ENCODE results near the gene DOC2B.
"Not testable (repeated sequence)": the region's sequence is repeated elsewhere in the genome, so short reads cannot be mapped to it uniquely, and the experiment has no call there.

The DOC2B gene

DNA sequence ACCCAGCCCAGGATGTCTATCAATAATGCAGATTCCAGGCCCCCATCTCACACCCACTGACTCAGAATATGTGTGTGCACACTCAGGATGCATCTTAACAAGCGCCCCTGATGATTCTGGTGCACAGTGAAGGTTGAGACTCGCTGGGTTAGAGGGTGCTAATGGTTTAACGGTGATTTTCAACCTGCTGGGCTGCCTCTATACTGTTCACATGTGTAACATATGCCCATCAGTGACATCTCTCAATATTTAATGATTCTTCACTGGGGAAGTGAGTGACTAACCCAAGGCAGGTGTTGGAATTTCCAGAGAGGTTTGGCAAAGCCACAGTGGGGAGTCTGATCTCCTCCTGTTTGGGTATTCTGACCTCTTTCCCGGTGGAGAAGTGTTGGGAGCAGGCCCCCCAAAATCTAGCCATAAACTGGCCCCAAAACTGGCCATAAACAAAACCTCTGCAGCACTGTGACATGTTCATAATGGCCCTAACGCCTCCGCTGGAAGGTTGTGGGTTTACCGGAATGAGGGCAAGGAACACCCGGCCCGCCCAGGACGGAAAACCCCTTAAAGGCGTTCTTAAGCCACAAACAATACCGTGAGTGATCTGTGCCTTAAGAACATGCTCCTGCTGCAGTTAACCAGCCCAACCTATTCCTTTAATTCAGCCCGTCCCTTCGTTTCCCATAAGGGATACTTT lies 4.1 kb upstream of the DOC2B start:
- DNase-seq = no peak

DNA sequence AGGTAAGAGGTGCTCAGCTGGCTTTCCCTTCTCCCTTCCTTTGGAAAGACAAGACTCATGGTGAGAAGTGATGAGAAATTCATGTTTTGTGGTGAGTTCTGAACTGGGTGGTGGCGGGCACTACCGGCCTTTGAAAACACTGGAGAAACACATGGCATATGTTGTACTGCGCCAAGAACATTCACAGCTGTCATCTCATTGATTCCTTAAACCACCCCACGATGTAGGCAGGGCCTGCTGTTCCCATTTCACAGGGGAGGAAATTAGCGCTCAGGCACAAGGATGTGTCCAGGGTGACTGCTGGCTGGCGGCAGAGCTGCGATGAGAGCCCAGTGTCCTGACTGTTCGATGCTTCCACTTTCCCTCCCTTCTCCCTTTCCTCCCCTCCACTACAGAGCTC lies 1.6 kb upstream of the DOC2B start:
- DNase-seq = no peak

DNA sequence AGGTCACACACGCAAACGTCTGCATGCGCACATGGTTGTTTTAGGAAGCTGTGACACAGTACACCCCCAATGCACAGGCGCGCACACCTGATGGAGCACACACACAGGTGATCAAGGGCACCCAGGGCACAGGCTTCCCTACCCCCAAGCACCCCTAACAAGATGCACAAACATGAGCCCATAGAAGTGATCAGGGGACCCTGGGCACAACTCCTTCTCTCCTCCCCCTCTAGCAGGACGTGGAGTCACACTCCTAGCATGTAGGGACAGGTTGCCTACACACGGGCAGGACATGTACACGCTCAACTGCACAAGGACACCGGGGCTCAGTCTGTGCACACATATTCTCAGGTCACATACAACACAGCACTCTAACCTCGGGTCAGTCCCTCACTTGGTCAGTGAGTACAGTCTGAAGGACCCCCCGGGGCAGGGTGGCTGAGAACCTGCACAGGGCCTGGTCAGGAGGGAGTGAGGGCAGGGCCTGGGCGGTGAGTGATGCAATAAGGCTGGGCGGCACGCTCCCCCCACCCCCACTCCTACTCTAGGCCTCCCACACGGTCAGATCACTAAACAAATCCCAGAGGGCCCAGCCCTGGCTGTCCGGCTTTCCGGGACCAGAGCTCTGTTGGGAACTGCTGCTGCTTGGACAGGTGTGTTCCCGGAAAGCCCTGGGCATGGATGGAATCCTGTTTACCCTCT lies 751 bp upstream of the DOC2B start:
- no peak for DNase-seq

DNA sequence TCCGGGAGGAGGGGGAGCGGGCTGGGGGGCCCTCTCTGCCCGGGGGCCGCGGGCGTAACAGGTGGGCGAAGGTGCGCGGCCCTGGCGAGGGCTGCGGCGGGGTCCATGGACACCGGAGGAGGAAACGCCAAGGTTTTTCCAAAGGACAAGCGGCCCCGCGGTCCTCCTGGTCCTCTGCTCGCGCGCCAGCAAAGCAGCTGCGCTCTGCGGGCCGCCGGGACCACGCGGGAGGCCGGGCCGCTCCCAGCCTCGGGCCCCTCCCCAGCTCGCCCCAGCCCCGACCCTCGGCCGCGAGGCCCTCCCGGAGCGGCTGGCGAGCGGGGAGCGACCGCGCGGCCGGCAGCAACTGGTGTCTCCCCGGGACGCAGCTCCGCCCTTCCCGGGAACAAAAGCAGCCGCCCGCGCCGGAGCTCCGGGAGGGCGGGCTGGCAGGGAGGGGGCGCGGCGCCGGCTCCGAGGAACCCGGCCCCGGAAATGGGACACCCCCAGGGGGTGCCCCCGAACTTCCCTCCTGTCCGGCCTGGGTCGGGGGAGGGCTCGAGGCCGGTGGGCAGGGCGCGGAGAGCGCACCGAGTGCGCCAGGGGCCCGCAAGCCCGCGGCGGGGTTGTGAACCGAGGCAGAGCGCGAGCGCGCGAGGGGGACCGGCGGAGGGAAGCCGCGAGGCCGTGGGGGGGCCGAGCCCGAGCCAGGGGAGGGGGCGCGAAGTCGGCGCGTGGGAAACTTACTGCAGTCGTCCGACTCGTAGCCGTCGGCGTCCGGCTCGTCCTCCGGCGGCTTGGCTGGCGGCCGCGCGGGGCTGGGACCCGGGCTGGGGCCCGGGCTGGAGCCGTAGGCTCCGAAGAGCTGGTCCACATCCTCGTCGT lies 837 bp downstream of the DOC2B start:
- DNase-seq = no peak

DNA sequence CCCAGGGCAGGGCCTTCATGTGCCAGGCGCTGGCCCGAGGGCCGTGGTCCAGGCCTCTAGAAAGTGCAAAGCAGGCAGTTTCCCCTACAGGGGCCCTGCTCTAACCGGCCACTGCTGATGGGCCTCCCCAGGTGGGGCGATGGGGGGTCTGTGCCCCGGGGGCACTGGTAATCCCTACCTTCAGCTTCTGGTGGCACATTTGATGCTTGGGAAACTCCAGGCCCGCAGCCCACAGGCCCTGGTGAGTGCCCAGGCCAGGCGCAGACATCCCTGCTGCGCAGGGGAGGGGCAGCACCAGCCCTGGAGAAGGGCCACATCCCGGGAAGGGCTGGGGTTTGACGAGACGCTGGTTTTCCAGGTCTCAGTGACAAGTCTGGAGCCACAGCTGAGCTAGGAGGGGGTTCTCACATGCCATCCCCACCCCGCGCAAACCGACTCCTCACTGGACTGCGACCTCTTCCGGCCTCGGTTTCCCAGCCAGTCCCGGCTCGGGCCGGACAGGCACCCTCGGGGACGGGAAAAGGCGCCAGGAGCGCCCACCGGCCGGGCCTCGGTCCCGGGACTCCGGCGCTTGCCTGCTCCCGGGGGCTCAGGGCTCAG lies 1.6 kb downstream of the DOC2B start:
- no peak for DNase-seq

DNA sequence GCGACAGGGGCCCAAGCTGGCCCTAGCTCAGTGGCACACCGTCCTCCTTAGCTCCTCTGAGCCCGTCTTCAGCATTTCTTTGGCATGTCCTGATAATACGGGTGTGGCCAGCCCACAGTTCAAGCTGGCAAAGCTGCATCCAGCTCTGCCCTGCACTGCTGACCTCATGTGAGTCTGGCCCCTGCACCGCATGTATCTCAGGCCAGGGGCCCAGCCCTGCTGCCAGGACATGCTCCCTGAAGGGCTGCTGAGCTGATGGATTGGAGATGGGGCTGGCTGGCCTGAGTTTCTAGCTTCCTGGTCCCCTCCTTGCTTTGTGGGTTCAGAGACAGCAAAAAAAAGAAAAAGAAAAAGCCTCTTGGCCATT lies 2.4 kb downstream of the DOC2B start:
- DNase-seq = no peak

DNA sequence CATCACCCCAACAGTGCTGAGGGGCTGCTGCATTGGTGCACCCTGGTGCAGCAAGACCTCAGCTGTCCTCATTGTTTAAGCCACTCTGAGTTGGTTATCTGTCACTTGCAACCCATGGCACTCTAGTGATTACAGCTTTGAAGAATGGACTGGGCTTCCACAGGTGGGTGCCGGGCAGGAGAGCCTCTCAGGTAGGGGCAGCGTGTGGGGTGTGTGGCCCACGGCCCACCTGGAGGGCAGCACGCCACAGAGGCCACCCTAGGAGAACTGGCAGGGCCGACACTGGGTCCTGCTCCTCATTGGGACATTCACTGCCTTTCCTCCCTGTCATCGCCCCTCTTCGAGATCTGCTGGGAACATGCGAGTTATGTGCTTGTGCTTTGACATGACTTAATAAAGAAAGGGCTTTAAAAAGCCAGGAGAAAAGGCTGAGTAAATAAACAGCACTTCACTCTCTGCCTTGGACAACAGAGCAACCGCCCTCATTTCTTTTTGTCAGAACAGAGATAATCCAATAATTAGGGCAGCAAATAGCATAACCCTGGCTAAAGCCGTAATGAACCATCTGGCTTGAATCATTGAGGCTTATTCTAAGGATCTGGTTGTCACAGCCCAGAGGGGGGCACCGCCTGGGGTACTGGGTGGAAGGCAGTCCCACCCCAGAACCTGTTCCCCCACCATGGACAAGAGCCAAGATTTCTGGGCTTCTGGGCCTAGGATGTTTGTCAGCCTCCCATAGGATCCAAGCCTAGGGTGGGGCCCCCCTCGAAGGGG lies 3.0 kb downstream of the DOC2B start:
- no peak for DNase-seq

DNA sequence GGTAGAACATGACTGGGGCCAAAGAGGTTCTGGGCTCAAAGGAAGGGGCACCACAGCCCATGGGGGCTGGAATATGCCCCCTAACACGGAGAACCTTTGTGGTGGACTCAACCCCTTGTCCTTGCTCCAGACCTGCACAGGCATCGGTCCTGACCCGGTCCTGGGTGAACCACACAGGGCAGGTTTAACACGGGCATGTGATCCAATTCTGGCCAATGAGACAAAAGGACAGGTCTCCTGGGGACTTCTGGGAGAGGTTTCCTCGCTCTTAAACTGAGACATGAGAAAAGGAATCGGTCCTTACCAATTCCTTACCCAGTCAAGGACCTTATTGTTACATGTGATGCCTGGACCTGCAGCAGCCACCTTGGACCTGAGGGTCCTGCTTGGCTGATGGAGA lies 3.7 kb downstream of the DOC2B start:
- DNase-seq = no peak

DNA sequence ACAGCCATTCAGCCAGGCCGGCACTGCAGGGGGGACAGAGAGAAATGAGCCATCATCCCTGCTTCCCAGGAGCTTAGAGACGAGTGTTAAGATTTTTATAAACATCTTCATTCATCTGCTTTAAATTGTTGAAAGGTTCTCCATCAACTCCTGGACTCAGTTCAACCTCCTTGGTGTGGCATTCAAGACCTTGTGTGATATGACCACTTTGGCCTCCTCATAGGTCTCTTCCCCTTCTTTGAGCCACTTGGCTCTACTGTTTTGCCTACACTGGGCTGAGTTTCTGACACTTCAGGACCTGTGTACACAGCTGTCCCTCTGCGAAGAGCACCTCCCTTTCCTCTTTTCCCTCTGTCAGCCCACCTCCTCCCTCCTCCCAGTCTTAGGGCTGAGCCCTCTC lies 4.3 kb downstream of the DOC2B start:
- no peak for DNase-seq

DNA sequence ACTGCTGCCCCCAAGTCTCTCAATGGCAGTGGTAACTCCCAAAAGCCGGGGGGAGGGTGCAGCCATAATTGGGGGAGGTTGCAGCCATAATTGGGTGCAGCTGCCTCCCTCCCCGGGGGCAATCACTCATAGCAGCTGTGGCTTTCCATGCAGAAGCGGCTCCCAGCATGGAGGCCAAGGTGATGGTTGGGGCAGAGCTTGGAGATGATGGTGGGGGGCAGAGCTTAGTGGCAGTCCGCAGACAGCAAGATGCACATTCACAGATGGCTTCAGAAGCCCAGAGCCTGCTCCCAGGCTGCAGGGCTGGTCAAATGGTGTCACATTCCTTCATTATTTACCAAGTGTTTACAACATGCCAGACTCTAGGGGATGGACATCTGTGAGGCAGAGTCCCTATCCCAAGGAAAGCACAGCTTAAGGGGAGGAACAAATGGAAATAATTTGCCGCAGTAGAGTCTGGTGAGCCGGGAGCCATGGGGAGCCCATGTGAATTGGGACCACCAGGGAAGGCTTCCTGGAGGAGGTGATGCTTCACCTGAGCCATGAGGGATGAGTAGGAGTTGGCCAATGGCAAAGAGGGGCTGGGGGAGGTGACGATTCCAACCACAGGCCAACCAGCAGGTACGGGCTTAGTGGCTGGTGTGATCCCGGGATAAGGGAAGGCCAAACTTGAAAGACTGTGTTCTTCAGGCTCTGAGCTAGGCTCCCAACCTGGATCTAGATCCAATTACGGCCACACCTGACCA lies 8.1 kb downstream of the DOC2B start:
- no peak for DNase-seq

DNA sequence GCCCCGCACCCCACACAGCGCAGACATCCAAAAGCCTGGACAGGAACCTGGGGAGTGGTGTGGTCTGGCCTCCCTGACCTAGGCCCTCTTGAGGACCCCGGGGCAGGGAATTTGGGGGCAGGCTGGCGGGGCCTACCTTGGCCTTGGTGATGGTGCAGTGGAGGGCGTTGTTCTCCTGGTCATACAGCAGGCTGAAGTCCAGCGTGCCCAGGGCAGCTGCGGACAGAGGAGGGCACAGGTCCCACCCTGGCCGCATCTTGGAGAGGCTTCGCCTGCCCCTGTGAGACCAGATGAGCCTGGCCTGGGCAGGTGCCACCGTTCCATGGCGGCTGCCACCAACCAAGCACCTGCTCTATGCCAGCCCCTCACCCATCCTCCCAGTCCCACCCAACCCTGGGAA lies 9.0 kb downstream of the DOC2B start:
- no peak for DNase-seq

DNA sequence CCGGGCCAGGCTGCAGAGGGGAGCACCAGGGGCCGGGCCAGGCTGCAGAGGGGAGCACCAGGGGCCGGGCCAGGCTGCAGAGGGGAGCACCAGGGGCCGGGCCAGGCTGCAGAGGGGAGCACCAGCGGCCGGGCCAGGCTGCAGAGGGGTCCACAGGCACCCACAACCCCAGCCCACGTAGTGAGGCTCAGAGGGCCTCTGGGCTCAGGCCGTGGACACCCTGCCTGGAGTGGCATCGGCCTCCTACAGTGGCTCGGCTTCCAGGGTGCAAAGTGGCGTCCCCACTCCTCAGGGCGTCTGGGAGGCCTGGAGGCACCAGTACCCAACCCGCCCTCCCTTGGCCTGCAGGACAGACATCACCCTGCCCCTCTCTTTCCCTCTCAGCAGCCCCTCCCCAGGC lies 9.6 kb downstream of the DOC2B start:
- DNase-seq = no peak

DNA sequence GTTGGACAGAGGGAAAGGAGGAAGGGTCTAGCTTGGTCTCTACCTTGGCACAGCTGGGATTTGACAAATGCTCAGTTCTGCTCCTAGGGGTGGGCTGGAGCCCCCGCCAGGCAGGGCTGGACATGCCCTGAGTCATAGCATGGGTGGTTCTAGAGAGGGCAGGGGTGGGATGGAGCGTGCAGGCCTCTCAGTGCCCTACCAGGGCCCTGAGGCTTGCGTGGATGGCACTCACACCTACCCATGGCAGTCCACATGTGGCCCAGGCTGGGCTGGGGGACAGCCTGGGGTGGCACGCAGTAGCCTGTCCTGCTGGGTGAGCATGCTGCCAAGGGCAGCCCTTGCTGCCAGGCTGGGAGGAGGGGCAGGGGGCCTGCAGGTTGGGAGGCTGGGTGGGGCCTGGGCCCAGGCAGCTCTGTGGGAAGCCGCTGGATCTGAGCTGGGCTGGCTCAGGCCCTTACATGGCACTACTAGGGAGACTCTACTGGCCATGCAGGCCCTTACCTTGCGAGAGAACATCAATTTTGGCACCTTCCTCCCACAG lies 11.2 kb downstream of the DOC2B start:
- DNase-seq = no peak

DNA sequence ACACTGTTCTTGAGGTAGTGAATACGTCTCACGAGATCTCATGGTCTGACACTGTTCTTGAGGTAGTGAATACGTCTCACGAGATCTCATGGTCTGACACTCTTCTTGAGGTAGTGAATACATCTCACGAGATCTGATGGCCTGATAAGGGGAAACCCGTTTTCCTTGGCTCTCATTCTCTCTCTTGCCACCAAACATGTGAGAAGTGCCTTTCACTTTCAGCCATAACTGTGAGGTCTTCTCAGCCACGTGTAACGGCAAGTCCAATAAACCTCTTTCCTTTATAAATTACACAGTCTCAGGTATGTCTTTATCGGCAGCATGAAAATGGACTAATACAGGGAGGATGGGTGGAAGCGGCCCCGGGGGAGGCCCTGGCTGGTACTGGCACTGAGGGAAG lies 12.8 kb downstream of the DOC2B start:
- not testable (repeated sequence) for DNase-seq

DNA sequence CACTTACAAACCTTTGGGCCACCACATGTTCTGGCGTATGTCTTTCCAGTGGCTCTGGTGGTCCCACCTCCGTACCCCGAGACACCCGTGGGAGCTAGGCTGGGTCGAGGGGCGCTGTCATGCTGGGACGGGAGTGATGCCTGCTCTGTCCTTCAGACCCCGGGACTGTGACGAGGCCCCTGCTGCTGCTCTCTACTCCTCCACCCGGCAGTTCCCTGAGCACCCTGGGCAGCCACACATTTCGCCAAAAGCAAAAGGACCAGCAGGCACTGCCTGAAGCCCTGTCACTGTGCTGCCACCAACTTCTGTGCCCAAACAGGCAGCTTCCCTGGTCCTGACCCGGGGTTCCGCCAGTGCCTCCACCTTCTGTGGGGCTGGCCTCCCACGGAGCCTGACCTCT lies 15.5 kb downstream of the DOC2B start:
- no peak for DNase-seq

DNA sequence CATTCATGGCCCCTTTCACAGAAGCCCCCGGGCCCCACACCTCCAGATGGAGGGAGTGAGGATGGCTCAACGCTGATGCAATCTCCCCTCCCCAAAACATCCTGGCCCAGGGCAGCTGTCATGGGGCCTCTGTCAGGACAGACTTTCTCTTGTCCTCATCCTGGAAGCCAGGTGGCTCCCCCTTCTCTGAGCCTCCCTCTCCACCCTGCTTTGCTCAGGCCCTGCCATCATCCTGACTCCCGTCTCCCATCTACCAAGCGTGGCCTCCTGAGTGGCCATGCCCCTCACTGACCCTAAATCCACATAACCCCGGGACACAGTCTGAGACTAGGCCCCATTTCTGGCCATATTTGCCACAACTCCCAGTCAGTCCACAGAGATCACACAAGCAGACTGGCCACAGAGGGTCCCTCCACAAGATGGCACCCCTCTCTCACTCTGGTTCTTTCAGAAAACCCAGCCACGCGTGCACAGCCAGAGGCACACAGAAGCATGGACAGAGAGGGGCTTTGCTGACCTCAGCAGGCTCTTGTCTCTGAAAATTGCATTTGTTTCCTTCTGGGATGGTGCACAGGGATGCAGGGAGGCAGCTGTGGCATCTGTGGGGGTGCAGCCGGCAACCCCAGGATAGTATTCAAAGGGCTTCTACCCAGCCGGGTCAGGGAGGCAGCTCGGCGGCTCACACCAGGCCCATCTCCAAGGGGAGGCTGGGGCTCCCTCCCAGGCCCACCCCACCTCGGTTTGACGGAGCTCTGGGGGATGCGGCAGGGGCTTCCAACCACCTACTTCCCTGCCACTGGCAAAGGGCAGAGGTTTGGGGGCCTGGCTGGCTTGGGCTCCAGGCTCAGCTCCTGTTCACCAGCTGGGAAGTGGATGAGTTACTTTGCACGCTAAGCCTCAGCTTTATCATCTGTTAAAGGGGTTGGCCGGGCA lies 16.9 kb downstream of the DOC2B start:
- DNase-seq = no peak

DNA sequence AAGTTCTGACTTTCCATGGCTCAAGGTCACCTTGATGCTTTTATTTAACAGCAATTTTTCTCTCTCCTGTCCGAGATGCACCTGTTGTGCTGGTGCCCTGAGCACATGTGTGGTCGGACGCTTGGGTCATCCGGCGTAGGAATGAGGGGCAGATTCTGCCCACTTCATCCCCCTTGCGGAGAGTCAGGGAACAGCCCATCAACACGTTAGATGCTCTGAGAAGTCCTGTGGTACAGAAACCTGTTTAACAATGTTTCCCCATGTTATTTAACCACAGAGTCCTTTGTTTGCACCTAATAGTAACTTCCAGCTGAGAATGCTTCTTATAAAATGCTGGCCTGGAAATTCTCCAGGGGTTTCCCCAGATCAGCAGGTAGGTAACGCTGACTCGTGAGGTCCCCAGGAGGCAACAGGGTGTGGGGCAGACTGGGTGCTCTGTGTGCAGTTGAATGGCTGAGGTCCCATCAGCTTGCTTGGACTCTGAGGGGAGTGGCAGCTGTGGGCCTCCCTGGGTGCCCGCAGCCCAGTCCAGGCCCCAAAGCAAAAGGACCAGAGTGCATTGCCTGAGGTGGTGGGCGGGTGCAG lies 17.8 kb downstream of the DOC2B start:
- no peak for DNase-seq

DNA sequence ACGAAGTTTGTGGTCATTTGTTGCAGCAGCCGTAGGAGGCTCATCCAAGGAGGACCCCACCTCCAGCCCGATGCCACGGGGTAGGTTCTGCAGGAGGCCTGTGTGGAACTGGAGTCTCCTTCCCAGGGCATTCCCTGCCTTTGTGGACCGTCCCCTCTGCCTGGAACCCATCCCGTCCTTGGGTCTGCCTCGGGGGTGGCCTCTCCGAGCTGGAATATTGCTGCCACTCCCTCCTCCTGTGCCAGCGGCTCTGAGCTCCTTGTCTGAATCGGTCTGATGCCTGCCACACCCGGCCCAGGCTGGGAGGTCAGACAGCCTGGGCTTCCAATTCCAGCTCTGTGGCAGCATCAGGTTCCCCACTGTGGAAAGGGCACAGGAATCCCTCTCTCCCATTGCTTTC lies 18.8 kb downstream of the DOC2B start:
- DNase-seq = no peak

DNA sequence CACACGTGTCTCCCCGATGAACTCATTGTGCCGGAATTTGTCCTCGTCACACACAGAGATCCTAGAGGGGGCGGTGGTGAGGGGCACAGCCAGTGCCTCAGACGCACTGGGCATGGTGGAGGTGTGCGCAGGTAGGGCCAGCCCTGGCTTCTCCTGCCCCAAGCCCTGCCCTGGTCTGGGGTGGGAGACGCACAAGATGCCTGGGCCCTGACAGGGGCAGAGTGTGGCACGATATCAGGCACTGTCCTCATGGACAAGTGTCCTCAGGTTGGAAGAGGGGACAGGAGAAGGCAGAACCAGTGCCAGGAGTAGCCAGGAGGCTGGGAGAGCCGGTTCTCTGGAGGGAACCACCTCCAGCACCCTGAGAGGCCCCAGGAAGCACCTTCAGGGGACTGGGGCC lies 20.0 kb downstream of the DOC2B start:
- no peak for DNase-seq

DNA sequence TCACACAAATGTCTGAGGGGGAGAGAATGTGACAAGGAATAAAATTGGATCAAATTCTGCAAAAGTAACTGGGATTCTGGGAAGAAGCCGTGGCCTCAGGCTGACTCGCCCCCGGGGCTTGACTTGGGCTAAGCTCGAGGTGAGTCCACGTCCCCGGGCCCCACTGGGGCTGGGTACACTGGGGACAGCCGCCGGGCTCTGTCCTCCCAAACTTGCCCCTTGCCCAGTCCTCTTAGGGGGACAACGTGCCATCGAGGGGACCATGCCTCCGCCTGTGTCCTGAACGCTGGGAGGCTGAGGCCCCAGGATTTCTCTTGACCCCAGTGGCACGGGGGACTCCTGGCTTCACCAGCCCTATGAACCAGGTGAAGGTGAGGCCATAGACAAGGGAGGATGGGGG lies 21.1 kb downstream of the DOC2B start:
- no peak for DNase-seq

Measured in NCI-H2171 (cell line).